Activated CD4-positive, CD25-positive, alpha-beta regulatory T cell treated with anti-CD3 and anti-CD28 coated beads, Interleukin-2, amount 50 U/mL, for 72 hours (primary cell): ENCODE results near the gene SLFN5.
"Not testable (repeated sequence)": the region's sequence is repeated elsewhere in the genome, so short reads cannot be mapped to it uniquely, and the experiment has no call there.

ENCODE experiments used
- DNase-seq: peaks from one replicate; pipeline ENCODE4 v3.0.0; 2021

The SLFN5 gene

GRCh38 chr17:35242805-35243560 lies at the start of gene SLFN5:
Gene SLFN5, plus strand, starts transcription at chr17:35243072. Its CDS starts 15,619 bp downstream, at chr17:35258691.
- DNase-seq = peak; percentile 96

DNA sequence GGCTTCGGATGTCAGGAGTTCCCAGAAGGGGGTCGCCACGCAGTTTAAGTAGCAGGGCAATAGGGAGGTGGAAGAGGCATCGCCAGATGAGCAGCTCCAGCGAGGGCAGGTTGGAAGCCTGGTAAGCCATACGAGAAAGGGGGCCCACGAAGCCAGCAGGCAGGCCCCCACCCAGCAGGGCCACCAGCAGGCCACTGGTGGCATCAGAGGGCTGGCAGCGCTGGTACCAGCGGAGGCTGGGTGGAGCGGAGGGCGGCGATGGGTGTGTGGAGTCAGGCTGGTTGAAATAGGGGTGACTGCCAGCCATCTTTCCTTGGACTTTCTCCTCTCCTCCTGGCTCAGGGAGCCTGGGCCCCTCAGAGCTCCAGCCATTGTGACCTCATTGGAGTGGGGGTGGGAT lies 48.9 kb upstream of the SLFN5 start, which contains the start of gene SLC35G3:
SLC35G3 (minus strand) TSS at position 393 of the 400 bp plus-strand sequence; CDS start at position 307, 86 bp downstream.
- DNase-seq = not testable (repeated sequence)

- not testable (repeated sequence) for DNase-seq
Measured at GRCh38 chr17:35195062-35195461, 47.8 kb upstream of the SLFN5 start.

- DNase-seq = not testable (repeated sequence)
Measured at GRCh38 chr17:35202582-35202981, 40.3 kb upstream of the SLFN5 start.

- no peak for DNase-seq
Measured at GRCh38 chr17:35210741-35211140, 32.1 kb upstream of the SLFN5 start.

DNA sequence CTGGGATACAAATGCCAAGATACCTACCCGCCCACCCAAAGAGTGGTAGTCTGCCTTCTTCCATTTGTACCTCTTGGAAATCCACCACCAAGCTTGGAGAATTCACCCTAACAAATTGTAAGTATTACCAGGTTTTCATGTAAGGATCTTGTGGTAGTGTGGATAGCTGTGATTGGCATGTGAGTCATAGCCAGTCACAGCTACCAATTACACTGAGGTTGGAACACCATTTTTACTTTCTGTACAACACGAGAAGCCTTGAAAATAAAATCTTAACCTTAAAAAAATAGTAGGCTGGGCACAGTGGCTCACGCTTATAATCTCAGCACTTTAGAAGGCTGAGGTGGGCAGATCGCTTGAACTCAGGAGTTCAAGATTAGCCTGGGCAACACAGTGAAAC lies 30.2 kb upstream of the SLFN5 start:
- no peak for DNase-seq

DNA sequence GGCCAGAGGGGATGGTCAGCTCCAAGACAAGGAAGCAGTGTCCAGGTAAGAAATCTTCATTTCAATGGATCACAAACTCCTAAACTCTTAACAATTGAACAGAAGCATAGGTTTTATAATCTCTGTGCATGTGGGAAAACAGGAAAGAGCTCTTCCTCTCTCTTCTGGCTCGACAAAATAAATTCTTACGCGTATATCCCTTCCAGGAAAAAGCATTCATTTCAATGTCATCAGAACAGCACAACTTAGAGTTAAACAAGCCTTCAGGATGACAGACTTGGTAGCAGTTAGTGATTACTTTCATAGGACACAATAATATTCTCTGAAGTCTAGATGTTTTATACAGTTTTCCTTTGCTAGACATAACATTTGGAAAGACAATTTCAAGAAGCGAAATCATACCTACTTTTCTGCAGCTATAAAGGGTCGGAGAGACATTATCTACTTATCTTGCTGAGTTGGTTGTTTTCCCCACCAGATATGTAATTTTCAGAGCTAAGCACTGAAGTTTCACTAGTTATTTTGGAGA lies 29.4 kb upstream of the SLFN5 start:
- DNase-seq = no peak

GRCh38 chr17:35214192-35214591 lies 28.7 kb upstream of the SLFN5 start:
- no peak for DNase-seq

DNA sequence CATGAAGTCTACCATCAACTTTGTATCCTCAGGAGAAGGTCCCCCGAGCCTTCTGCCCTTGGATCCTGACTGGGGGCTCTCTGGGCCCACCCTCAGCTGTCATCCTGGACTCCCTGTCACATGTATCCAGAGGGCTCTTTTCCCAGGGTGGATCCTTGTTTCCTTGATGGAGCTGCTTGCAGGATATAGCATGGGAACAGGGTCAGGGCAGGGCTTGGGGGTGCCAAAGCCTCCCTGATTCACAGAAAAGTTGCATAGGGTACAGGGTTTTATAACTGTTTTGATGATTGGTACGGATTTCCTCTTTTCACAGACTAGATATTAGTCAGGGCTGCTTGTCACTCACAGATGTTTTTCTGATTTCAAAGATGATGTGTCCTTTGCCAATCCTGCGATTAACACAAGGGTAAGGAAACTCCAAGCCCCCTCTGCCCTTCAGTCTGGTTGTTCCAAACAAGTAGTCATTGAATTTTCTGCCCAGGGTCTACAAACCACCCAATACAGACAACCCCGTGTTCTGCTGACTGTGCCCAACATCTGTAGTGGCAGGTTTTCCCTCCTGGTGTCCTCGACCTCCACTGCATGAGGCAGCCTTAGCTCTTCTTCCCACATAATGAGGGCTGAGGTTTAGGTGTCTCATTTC lies 28.1 kb upstream of the SLFN5 start:
- peak; percentile 49 for DNase-seq

GRCh38 chr17:35217107-35217506 lies 25.8 kb upstream of the SLFN5 start:
- DNase-seq = no peak

GRCh38 chr17:35218915-35219314 lies 24.0 kb upstream of the SLFN5 start:
- no peak for DNase-seq

DNA sequence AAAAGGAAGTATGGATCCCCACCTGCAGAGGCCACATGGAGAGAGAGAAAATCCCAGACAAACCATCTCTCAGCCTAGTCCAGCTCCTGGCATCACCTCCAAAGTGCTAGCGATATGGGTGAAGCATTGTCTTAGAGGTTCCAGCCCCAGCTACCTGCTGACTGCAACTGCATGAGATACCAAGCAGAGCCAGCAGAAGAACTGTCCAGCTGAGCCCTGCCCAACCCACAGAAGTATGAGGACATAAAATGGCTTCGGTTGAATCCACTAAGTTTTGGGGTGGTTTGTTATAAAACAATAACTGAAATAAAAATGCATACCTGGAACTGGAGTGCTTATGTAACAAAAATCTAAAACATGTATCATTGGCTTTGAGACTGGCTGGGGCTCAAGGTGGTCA lies 20.4 kb upstream of the SLFN5 start:
- DNase-seq = no peak

GRCh38 chr17:35224436-35224835 lies 18.4 kb upstream of the SLFN5 start:
- no peak for DNase-seq

DNA sequence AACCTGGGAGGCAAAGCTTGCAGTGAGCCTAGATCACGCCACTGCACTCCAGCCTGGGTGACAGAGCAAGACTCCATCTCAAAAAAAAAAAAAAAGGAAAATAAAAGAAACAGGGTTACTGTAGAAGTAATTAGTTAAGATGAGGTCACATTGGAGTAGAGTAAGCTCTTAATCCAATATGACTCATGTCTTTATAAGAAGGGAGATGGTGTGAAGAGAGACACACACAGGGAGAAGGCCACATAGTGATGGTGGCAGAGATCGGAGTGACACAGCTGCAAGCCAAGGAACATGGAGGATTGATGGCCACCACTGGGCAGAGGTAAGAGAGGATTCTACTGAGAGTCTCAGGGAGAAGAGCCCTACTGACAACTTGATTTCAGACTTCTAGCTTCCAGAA lies 15.3 kb upstream of the SLFN5 start:
- DNase-seq = no peak

DNA sequence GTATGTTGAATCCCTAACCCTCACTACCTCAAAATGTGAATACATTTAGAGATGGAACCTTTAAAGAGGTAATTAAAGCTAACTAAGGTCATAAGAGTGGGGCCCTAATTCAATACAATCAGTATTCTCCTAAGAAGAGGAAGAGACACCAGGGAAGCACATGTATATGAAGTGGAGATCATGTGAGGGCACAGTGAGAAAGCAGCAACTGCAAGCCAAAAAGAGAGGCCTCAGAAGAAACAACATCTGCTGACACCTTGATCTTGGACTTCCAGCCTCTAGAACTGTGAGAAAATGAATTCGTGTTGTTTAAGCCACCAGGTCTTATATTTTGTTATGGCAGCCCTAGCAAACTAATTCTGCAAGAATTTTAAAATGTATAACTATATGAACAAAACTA lies 13.2 kb upstream of the SLFN5 start:
- no peak for DNase-seq

GRCh38 chr17:35234315-35234714 lies 8.6 kb upstream of the SLFN5 start:
- not testable (repeated sequence) for DNase-seq

DNA sequence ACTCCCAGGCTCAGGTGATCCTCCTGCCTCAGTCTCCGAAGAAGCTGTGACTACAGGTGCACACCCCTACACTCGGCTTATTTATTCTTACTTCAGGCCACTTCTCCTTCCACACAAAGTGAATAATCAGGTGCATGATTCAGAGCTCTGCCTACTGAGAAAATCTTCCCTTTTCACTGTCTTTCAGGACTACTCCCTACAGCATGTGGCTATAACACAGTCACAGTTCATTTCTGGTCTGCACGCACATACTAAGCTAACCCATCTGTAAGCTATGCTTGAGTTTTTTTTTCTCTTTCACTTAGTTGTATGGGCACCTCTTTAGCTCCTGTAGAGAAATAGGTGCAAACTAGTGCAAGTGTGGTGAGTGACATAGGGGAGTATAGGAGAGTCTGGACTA lies 7.6 kb upstream of the SLFN5 start:
- DNase-seq = no peak

DNA sequence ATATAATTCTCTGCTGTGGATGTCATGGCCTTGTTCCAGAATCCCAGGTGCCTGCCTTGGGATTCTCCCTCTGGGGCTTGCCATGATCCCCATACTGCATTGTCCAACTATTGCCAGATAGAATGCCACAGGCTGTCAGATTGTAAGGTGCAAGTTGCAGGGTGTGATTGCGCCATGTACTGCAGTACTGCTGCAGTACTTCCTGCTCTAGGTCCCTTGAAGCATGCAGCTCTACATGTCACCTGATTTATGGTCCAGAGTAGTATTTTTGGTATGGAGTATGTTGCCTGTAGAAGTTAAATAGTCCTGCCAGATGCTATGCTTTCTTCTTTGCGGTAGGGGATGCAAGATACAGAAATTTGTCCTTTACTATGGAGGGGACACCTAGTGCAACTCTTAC lies 7.0 kb upstream of the SLFN5 start:
- DNase-seq = no peak

- no peak for DNase-seq
Measured at GRCh38 chr17:35236821-35237220, 6.1 kb upstream of the SLFN5 start.

GRCh38 chr17:35238821-35239220 lies 4.1 kb upstream of the SLFN5 start:
- no peak for DNase-seq

DNA sequence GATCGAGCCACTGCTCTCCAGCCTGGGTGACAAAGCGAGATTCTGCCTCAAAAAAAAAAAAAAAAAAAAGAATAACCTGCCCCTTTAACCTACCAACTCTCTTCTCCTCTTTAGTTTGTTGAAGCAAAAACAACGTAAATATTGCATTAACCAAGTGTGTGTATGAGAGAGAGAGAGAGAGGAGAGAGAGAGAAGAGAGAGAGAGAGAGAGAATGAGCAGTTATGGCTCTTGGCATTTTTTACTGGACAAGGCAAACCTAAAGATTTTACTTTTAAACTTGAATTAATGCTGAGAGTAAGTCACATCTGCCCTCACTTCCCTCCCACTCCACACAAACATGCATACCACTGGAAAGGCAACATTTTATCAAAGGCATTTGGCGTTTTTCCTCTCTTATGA lies 3.0 kb upstream of the SLFN5 start:
- DNase-seq = no peak

GRCh38 chr17:35240861-35241260 lies 2.0 kb upstream of the SLFN5 start:
- no peak for DNase-seq

- peak; percentile 57 for DNase-seq
Measured at GRCh38 chr17:35241520-35241919, 1.4 kb upstream of the SLFN5 start.

DNA sequence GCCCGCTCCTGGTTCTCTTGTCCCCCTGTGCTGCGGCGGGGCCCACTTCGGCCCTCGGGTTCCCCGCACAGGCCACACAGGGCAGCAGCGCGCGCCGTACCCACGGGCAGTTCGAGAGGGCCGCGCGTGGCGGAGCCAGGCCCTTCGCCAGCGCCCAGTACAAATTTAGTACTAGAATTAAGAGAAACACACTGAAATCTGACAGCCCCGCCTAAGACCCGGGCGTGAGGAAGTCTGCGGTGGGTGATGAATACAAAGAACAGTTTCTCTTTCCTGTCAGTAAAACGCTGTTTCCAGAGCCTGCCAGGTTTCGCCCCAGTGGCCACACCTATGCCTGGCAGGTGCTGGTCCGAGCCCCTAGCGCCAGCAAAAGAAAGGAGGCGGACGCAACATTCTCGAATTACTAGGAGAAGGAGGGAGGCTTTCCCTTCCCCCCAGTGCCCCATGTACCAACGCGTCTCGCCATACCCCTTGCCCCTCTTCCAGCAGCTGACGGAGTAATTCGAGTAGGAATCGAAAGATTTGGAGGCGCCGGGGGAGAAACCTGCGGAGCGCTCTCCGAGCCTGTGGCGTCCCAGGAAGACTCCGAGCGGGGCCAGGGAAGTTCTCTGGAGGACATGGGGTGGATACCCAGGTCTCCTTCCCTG lies 591 bp upstream of the SLFN5 start:
- DNase-seq = peak; percentile 78
